IMR-90 (cell line): ENCODE results near the gene EFHD2. TPM values are rescaled to one million over a fixed set of nuclear protein-coding genes. Genes with fewer than 3 reads are reported as not detected.

Experiments used
- ATAC-seq: fragments of 200-7000 bp; cut with Tn5 transposase; 2 replicates; pipeline ENCODE4 v1.9.1; 2020; ENCODE audit warnings: low read depth, mild to moderate bottlenecking, moderate library complexity
- BruUV-seq: library from RNA; stranded (reverse); fragments of 400-500 nt; replicated peaks from 2 replicates; lab custom pipeline; 2021; lab: Mats Ljungman, UMichigan
- CTCF ChIA-PET: fragments of 300-600 bp; formaldehyde crosslinking; extraction: SDS; loops from one replicate; lab custom pipeline; 2021; ENCODE audit warnings: antibody characterized with exemption; lab: Yijun Ruan, JAX
- POLR2A ChIA-PET: fragments of 300-600 bp; sonication (Branson Sonifier 250); formaldehyde crosslinking; loops from one replicate; lab custom pipeline; 2022; ENCODE audit warnings: antibody characterized with exemption; ENCODE audit not compliant: unreplicated experiment; lab: Charles Lee
- DNase-seq: peaks from one replicate; pipeline ENCODE4 v3.0.0; 2013
- H2AFZ ChIP-seq: replicated peaks from 2 replicates; pipeline ENCODE3; 2013; ENCODE audit warnings: low read length, mild to moderate bottlenecking; ENCODE audit not compliant: poor library complexity
- H2AK5ac ChIP-seq: 2 replicates; pipeline ENCODE4 v1.6.1; 2013; ENCODE audit warnings: low read depth, low read length, inconsistent platforms
- H2AK9ac ChIP-seq: replicated peaks from 2 replicates; pipeline ENCODE3; 2013; ENCODE audit warnings: mild to moderate bottlenecking, low read depth, low read length, moderate library complexity; ENCODE audit not compliant: poor library complexity
- H2BK120ac ChIP-seq: 2 replicates; pipeline ENCODE4 v1.6.1; 2013; ENCODE audit warnings: low read depth, low read length, inconsistent platforms
- H2BK15ac ChIP-seq: 3 replicates; pipeline ENCODE4 v1.6.1; 2013; ENCODE audit warnings: low read depth, low read length, inconsistent platforms
- H2BK20ac ChIP-seq: 2 replicates; pipeline ENCODE4 v1.6.1; 2013; ENCODE audit warnings: low read depth, mild to moderate bottlenecking, inconsistent platforms, low read length, moderate library complexity
- H2BK5ac ChIP-seq: 2 replicates; pipeline ENCODE4 v1.6.1; 2013; ENCODE audit warnings: mild to moderate bottlenecking, low read depth, low read length, inconsistent platforms; ENCODE audit not compliant: poor library complexity, severe bottlenecking
- H3K14ac ChIP-seq: replicated peaks from 2 replicates; pipeline ENCODE4 v1.6.1; 2013; ENCODE audit warnings: low read depth, low read length, inconsistent platforms
- H3K18ac ChIP-seq: 2 replicates; pipeline ENCODE4 v1.6.1; 2013; ENCODE audit warnings: low read depth, low read length, control low read depth
- H3K23ac ChIP-seq: 2 replicates; pipeline ENCODE4 v1.6.1; 2013; ENCODE audit warnings: low read depth, low read length, inconsistent platforms
- H3K27ac ChIP-seq: 2 replicates; pipeline ENCODE4 v1.5.1; 2013; ENCODE audit warnings: mild to moderate bottlenecking, control low read depth, low read length; ENCODE audit not compliant: insufficient read depth
- H3K27me3 ChIP-seq: 2 replicates; pipeline ENCODE4 v1.6.1; 2013; ENCODE audit warnings: low read length; ENCODE audit not compliant: control insufficient read depth, insufficient read depth
- H3K36me3 ChIP-seq: 2 replicates; pipeline ENCODE4 v1.6.1; 2013; ENCODE audit warnings: low read length, mixed read lengths; ENCODE audit not compliant: control insufficient read depth, insufficient read depth
- H3K4ac ChIP-seq: 2 replicates; pipeline ENCODE4 v1.6.1; 2013; ENCODE audit warnings: low read depth, low read length, inconsistent platforms
- H3K4me1 ChIP-seq: 2 replicates; pipeline ENCODE4 v1.6.1; 2013; ENCODE audit warnings: low read length, mixed read lengths; ENCODE audit not compliant: control insufficient read depth, insufficient read depth
- H3K4me2 ChIP-seq: 2 replicates; pipeline ENCODE4 v1.6.1; 2013; ENCODE audit warnings: low read depth, mild to moderate bottlenecking, control low read depth, low read length, moderate library complexity
- H3K4me3 ChIP-seq: 2 replicates; pipeline ENCODE4 v1.5.1; 2013; ENCODE audit warnings: low read depth, mild to moderate bottlenecking, control low read depth, low read length, moderate library complexity; ENCODE audit not compliant: insufficient read depth
- H3K56ac ChIP-seq: 2 replicates; pipeline ENCODE4 v1.6.1; 2013; ENCODE audit warnings: low read length, inconsistent platforms; ENCODE audit not compliant: insufficient read depth; ENCODE audit errors: extremely low read depth
- H3K79me1 ChIP-seq, 2 experiments: 2 replicates each; pipeline ENCODE4 v1.6.1; 2013; ENCODE audit warnings: low read length in 2 of 2, inconsistent platforms in 1 of 2, low read depth in 1 of 2
- H3K9ac ChIP-seq: 2 replicates; pipeline ENCODE4 v1.6.1; 2013; ENCODE audit warnings: low read depth, low read length, control low read depth
- H3K9me1 ChIP-seq: 2 replicates; pipeline ENCODE4 v1.6.1; 2013; ENCODE audit warnings: low read length, inconsistent platforms; ENCODE audit not compliant: insufficient read depth
- H3K9me3 ChIP-seq: 2 replicates; pipeline ENCODE4 v1.6.1; 2013; ENCODE audit warnings: low read length; ENCODE audit not compliant: control insufficient read depth, insufficient read depth
- H4K20me1 ChIP-seq: 2 replicates; pipeline ENCODE4 v1.6.1; 2013; ENCODE audit warnings: low read length, inconsistent platforms; ENCODE audit not compliant: insufficient read depth
- H4K5ac ChIP-seq: 2 replicates; pipeline ENCODE4 v1.6.1; 2013; ENCODE audit warnings: mild to moderate bottlenecking, low read depth, low read length, control low read depth
- H4K8ac ChIP-seq, 2 experiments: 2 replicates each; pipeline ENCODE4 v1.6.1; 2013; ENCODE audit warnings: low read depth in 2 of 2, low read length in 2 of 2, control low read depth in 1 of 2, inconsistent platforms in 1 of 2
- H4K91ac ChIP-seq: 2 replicates; pipeline ENCODE4 v1.6.1; 2013; ENCODE audit warnings: low read depth, low read length, inconsistent platforms; ENCODE audit not compliant: insufficient read depth
- BHLHE40 ChIP-seq: fragments of 150-350 bp; IDR thresholded peaks from 2 replicates; pipeline ENCODE4 v1.6.1; 2016; ENCODE audit warnings: mild to moderate bottlenecking, low read depth, low read length
- CEBPB ChIP-seq: IDR thresholded peaks from 2 replicates; pipeline ENCODE4 v1.6.1; 2012; ENCODE audit warnings: low read depth, low read length, improper control_type of control experiment
- CHD1 ChIP-seq: IDR thresholded peaks from 2 replicates; pipeline ENCODE4 v1.6.1; 2012; ENCODE audit warnings: low read depth, low read length, improper control_type of control experiment
- MAFK ChIP-seq: IDR thresholded peaks from 2 replicates; pipeline ENCODE4 v1.6.1; 2012; ENCODE audit warnings: low read depth, low read length, improper control_type of control experiment
- MXI1 ChIP-seq: IDR thresholded peaks from 2 replicates; pipeline ENCODE4 v1.6.1; 2012; ENCODE audit warnings: low read depth, mild to moderate bottlenecking, low read length, moderate library complexity, borderline replicate concordance
- NFE2L2 ChIP-seq: fragments of 150-350 bp; IDR thresholded peaks from 2 replicates; pipeline ENCODE4 v1.6.1; 2016; ENCODE audit warnings: low read depth, mild to moderate bottlenecking, low read length
- POLR2A ChIP-seq: IDR thresholded peaks from 2 replicates; pipeline ENCODE4 v1.6.1; 2012; ENCODE audit warnings: mild to moderate bottlenecking, low read depth, low read length
- RAD21 ChIP-seq: IDR thresholded peaks from 2 replicates; pipeline ENCODE4 v1.6.1; 2012; ENCODE audit warnings: low read length, improper control_type of control experiment
- RCOR1 ChIP-seq: IDR thresholded peaks from 2 replicates; pipeline ENCODE4 v1.6.1; 2012; ENCODE audit warnings: mild to moderate bottlenecking, low read length, improper control_type of control experiment; ENCODE audit not compliant: insufficient replicate concordance
- WGBS, 2 experiments: methylation state at CpG; one replicate each; pipeline versions ENCODE4 v1.1.5 to v1.1.7; 2013; ENCODE audit warnings: missing lambda C conversion rate in 2 of 2; ENCODE audit not compliant: insufficient read length in 1 of 2; ENCODE audit errors: extremely low coverage in 2 of 2; 5-methylcytosine and 5-hydroxymethylcytosine counted together
- dilution Hi-C: fragments of 300-500 bp; cut with HindIII; formaldehyde crosslinking; loops from one replicate; pipeline ENCODE4 v1.14.3; 2018; ENCODE audit warnings: low sequenced_read_pairs; ENCODE audit not compliant: unreplicated experiment
- in situ Hi-C: fragments of 300-500 bp; cut with MboI; formaldehyde crosslinking; loops from 3 replicates; pipeline ENCODE4 v1.14.3; 2019; ENCODE audit warnings: low sequenced_read_pairs, inconsistent platforms, mixed read lengths
- intact Hi-C: fragments of 100-400 bp; cut with micrococcal nuclease; formaldehyde crosslinking; loops from 2 replicates; pipeline ENCODE4 v1.10.0; 2022
- polyA plus RNA-seq, 3 experiments: library from polyadenylated mRNA; depleted of rRNA; stranded (reverse); fragments of >200 nt; gene quantifications; 2 replicates each; pipeline ENCODE4 v1.2.3, GENCODE V29; 2012; ENCODE audit warnings: low replicate concordance in 1 of 3
- total RNA-seq: library from RNA; depleted of rRNA; stranded (reverse); fragments of >200 nt; gene quantifications from 2 replicates; pipeline ENCODE4 v1.2.3, GENCODE V29; 2012
- TF ChIP-seq, protein P1 (sequence below): fragments of 150-350 bp; IDR thresholded peaks from 2 replicates; pipeline ENCODE4 v1.6.1; 2016; ENCODE audit warnings: low read depth, mild to moderate bottlenecking, low read length, moderate library complexity, borderline replicate concordance
- TF ChIP-seq, protein P2 (sequence below): conservative IDR thresholded peaks from 2 replicates; pipeline ENCODE4 v1.5.1; 2012; ENCODE audit warnings: mild to moderate bottlenecking, low read depth, low read length, improper control_type of control experiment

The EFHD2 gene
- total and polyA plus RNA-seq, 2 of the 4 experiments (the other 2 are of a cell fraction) = 22.6 to 58.9 TPM

DNA sequence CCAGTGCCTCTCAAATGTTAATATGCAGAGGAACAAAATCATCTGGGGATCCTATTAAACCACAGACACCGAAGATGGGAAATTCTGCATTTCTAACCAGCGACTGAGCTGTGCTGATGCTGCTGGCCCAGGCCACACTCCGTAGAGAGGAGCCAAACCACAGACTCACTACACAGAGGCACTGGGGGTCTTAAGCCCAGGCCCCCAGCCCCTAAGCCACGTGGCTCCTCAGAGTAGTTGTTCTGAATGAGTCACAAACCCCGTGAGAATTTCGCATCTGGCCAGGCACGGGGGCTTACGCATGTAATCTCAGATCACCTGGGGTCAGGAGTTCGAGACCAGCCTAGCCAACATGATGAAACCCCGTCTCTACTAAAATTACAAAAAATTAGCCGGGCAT lies 44.0 kb downstream of the EFHD2 start:
- Histone ChIP-seq H3K27me3 (no peaks in the 10 kb centered on the region), H3K4me1 (0 out of 2 replicates have a peak, but pooled peaks cover 4% of the 10 kb centered on the region), H2AFZ (no peak overlapping the region), H2BK5ac (no peak overlapping the region), H2AK5ac (no peak overlapping the region), H4K91ac (no peak overlapping the region), H3K4ac (no peak overlapping the region), H4K5ac (no peak overlapping the region), H2AK9ac (no peak overlapping the region), H3K14ac (no peak overlapping the region), H3K23ac (no peak overlapping the region), H4K8ac (no peak overlapping the region), H2BK15ac (no peak overlapping the region), H3K9me3 (peaks cover 4% of the 10 kb centered on the region), H3K36me3 (no peaks in the 10 kb centered on the region), H3K4me3 (no peak overlapping the region), H3K18ac (no peak overlapping the region), H2BK120ac (no peak overlapping the region), H3K9me1 (no peaks in the 10 kb centered on the region), H3K79me1 (no peaks in the 10 kb centered on the region), H4K20me1 (no peaks in the 10 kb centered on the region), H3K4me2 (no peak overlapping the region), H2BK20ac (no peak overlapping the region), H3K9ac (no peak overlapping the region), H3K27ac (no peak overlapping the region), H3K56ac (no peak overlapping the region)
- BruUV-seq = no TSS peak
- CTCF ChIA-PET = no interaction called here
- ATAC-seq = no peak
- intact Hi-C loops = no loop called here
- dilution Hi-C loops = no loop called here
- DNase-seq = peak; percentile 44
- POLR2A ChIA-PET = interaction anchor here (0.5 kb wide), 1 partner anchor 42 kb away, joined by 4 read pairs; no protein-coding TSS in a partner anchor
- WGBS, 2 experiments = no CpG with 5 or more reads among the region's 11 CpGs
- in situ Hi-C loops = no loop called here
- TF ChIP-seq MXI1 (no peak), CHD1 (no peak), RCOR1 (no peak), NFE2L2 (no peak), POLR2A (no peak), CEBPB (no peak), BHLHE40 (no peak), RAD21 (no peak), MAFK (no peak)
- TF ChIP-seq, protein P1, sequence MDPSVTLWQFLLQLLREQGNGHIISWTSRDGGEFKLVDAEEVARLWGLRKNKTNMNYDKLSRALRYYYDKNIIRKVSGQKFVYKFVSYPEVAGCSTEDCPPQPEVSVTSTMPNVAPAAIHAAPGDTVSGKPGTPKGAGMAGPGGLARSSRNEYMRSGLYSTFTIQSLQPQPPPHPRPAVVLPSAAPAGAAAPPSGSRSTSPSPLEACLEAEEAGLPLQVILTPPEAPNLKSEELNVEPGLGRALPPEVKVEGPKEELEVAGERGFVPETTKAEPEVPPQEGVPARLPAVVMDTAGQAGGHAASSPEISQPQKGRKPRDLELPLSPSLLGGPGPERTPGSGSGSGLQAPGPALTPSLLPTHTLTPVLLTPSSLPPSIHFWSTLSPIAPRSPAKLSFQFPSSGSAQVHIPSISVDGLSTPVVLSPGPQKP = no peak
- TF ChIP-seq, protein P2, sequence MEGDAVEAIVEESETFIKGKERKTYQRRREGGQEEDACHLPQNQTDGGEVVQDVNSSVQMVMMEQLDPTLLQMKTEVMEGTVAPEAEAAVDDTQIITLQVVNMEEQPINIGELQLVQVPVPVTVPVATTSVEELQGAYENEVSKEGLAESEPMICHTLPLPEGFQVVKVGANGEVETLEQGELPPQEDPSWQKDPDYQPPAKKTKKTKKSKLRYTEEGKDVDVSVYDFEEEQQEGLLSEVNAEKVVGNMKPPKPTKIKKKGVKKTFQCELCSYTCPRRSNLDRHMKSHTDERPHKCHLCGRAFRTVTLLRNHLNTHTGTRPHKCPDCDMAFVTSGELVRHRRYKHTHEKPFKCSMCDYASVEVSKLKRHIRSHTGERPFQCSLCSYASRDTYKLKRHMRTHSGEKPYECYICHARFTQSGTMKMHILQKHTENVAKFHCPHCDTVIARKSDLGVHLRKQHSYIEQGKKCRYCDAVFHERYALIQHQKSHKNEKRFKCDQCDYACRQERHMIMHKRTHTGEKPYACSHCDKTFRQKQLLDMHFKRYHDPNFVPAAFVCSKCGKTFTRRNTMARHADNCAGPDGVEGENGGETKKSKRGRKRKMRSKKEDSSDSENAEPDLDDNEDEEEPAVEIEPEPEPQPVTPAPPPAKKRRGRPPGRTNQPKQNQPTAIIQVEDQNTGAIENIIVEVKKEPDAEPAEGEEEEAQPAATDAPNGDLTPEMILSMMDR = no peak
